ENCODE results near the gene MUTYH.

DNA sequence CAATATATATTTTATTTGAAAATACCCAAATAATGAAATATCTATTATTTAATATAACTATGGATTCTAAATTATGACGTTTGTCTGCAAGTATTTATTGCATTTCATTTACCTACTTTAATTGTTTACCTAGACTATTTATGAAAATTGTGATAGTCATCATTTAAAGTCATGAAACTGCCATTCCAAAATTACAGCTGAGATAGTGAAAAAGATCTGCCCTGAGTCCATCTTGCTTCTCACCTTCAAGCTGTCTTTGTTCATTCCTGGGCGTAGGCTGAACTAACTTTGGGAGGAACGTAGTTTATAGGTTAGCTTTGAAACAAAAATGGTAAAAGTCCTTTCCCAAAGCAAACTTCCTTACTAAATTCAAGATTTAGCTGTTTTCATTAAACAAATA is 26.0 kb downstream of the MUTYH start:
- TF ChIP-seq POLR2AphosphoS5 (IDR thresholded peaks at IDR 0.05) (peak; percentile 8), POLR2A (IDR thresholded peaks at IDR 0.05) (no peak), CTCF (IDR thresholded peaks at IDR 0.05) (no peak)
